HG03066 (cell line): ENCODE results near the gene TCP11.

Experiments
- ATAC-seq: cut with Tn5 transposase; IDR thresholded peaks from one replicate; pipeline ENCODE4 v1.9.1; 2021; ENCODE audit warnings: low read depth; ENCODE audit not compliant: unreplicated experiment

TCP11 gene

DNA sequence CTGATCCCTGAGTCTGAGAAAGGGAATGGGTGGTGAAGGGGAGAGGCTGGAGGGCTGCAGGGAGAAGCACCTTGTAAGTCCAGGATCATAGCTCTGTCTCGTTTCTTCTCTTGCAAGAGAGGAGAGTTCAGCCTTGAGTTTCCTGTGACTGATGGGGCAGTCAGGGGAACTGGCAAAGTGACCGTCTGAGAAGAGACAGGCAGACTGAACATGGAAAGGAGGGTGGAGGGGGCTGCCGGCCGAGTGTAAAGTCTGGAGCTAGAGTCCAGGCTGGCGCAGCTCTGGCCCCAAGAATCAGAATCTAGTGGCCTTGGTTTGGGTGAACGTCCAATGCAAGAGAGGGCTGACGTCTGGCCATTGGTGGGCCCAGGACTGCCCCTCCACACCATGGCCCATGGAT, 72.5 kb downstream of the TCP11 start:
- no peak for ATAC-seq

DNA sequence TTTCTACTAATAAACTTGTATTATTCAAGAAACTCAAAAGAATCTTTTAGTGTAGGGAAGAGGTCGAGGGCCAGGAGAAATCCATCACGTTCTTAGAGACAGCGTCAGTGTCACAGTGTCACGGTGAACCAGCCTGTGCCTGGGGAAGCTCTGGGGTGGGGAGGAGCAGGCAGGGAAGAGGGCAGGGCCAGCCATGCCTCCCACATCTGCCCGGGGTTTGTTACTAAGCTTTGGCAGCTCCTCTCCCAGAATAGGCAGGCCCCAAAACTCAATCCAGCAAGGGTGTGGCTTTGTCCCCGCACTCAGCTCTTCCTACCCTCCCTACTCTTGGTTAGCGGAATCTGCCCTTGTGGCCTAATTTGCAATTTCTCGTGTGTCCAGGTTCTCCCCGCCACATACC, 72.9 kb downstream of the TCP11 start:
- no peak for ATAC-seq
